Liver (tissue), 9 donors: Measurements from ENCODE around the gene ARFRP1. TPM values are rescaled to one million over a fixed set of nuclear protein-coding genes. Genes with fewer than 3 reads are reported as not detected.

Source experiments
- DNase-seq: peaks from one replicate; pipeline ENCODE4 v3.0.0-alpha.2; 2017; ENCODE audit warnings: low spot score
- H3K27ac ChIP-seq, 2 donors: one replicate each; pipeline ENCODE4 v1.7.0; 2013; ENCODE audit warnings: inconsistent platforms in 2 of 2, low read length in 2 of 2, control low read depth in 1 of 2, low read depth in 1 of 2, mild to moderate bottlenecking in 1 of 2
- H3K27me3 ChIP-seq, 4 donors: one replicate each; pipeline versions ENCODE4 v1.6.1 to v1.7.0; 2013; ENCODE audit warnings: low read length in 3 of 4, inconsistent platforms in 1 of 4, mild to moderate bottlenecking in 1 of 4, moderate library complexity in 1 of 4; ENCODE audit not compliant: control insufficient read depth in 4 of 4, insufficient read depth in 4 of 4
- H3K36me3 ChIP-seq, 4 donors: one replicate each; pipeline versions ENCODE4 v1.6.1 to v1.7.0; 2013; ENCODE audit warnings: low read length in 3 of 4, mild to moderate bottlenecking in 3 of 4, low read depth in 1 of 4, moderate library complexity in 1 of 4; ENCODE audit not compliant: control insufficient read depth in 4 of 4, insufficient read depth in 3 of 4
- H3K4me1 ChIP-seq, 4 donors: one replicate each; pipeline versions ENCODE4 v1.6.1 to v1.7.0; 2013; ENCODE audit warnings: low read length in 3 of 4, mild to moderate bottlenecking in 3 of 4, moderate library complexity in 1 of 4; ENCODE audit not compliant: control insufficient read depth in 4 of 4, insufficient read depth in 4 of 4
- H3K4me3 ChIP-seq, 3 donors: one replicate each; pipeline versions ENCODE4 v1.6.1 to v1.7.0; 2013; ENCODE audit warnings: low read length in 3 of 3, control low read depth in 1 of 3, low read depth in 1 of 3, mild to moderate bottlenecking in 1 of 3
- H3K9ac ChIP-seq, 2 donors: one replicate each; pipeline ENCODE4 v1.7.0; 2013; ENCODE audit warnings: low read length in 2 of 2, mild to moderate bottlenecking in 2 of 2, moderate library complexity in 2 of 2, control low read depth in 1 of 2, low read depth in 1 of 2
- H3K9me3 ChIP-seq, 4 donors: one replicate each; pipeline versions ENCODE4 v1.6.1 to v1.7.0; 2013; ENCODE audit warnings: low read length in 3 of 4; ENCODE audit not compliant: control insufficient read depth in 4 of 4
- EGR1 ChIP-seq, 2 donors: IDR thresholded peaks; 2 replicates each; pipeline ENCODE4 v1.6.1; 2016 to 2018; ENCODE audit warnings: antibody characterized with exemption in 2 of 2, low read depth in 2 of 2
- FOXA2 ChIP-seq: IDR thresholded peaks from 2 replicates; pipeline ENCODE4 v1.6.1; 2016; ENCODE audit warnings: antibody characterized with exemption
- GABPA ChIP-seq, 2 donors: IDR thresholded peaks in 1 of 2; conservative IDR thresholded peaks in 1 of 2; 2 replicates each; pipeline ENCODE4 v1.6.1; 2016; ENCODE audit warnings: antibody characterized with exemption in 2 of 2, mild to moderate bottlenecking in 1 of 2, moderate library complexity in 1 of 2
- HNF4A ChIP-seq, 2 donors: conservative IDR thresholded peaks; 2 replicates each; pipeline ENCODE4 v1.6.1; 2016; ENCODE audit warnings: antibody characterized with exemption in 2 of 2, mild to moderate bottlenecking in 2 of 2
- HNF4G ChIP-seq: IDR thresholded peaks from 2 replicates; pipeline ENCODE4 v1.6.1; 2016; ENCODE audit warnings: antibody characterized with exemption
- JUND ChIP-seq, 2 donors: IDR thresholded peaks; 2 replicates each; pipeline ENCODE4 v1.6.1; 2016; ENCODE audit warnings: antibody characterized with exemption in 2 of 2
- NR2F2 ChIP-seq: IDR thresholded peaks from 2 replicates; pipeline ENCODE4 v1.6.1; 2016; ENCODE audit warnings: antibody characterized with exemption
- RAD21 ChIP-seq, 2 donors: IDR thresholded peaks; 2 replicates each; pipeline ENCODE4 v1.6.1; 2016; ENCODE audit warnings: antibody characterized with exemption in 2 of 2, mild to moderate bottlenecking in 2 of 2
- RXRA ChIP-seq, 2 donors: IDR thresholded peaks; 2 replicates each; pipeline ENCODE4 v1.6.1; 2017 to 2018; ENCODE audit warnings: antibody characterized with exemption in 2 of 2, mild to moderate bottlenecking in 1 of 2
- SP1 ChIP-seq: IDR thresholded peaks from 2 replicates; pipeline ENCODE4 v1.6.1; 2018; ENCODE audit warnings: antibody characterized with exemption, mild to moderate bottlenecking
- TAF1 ChIP-seq: conservative IDR thresholded peaks from 2 replicates; pipeline ENCODE4 v1.6.1; 2016; ENCODE audit warnings: antibody characterized with exemption, mild to moderate bottlenecking
- YY1 ChIP-seq: IDR thresholded peaks from 2 replicates; pipeline ENCODE4 v1.6.1; 2016; ENCODE audit warnings: antibody characterized with exemption, mild to moderate bottlenecking
- WGBS: extraction: QIAGEN DNeasy Blood & Tissue Kit; methylation state at CpG from one replicate; pipeline ENCODE4 v1.1.7; 2013; 5-methylcytosine and 5-hydroxymethylcytosine counted together
- polyA plus RNA-seq, 2 donors: library from polyadenylated mRNA; stranded (reverse) in 1 of 2; unstranded in 1 of 2; fragments of 200-250 nt in 1 of 2; fragments of >200 nt in 1 of 2; fragmentation: Nextera tagmentation in 1 of 2; extraction: Ambion mirVana in 1 of 2; gene quantifications; one replicate each; pipeline versions ENCODE4 v1.2.1 to v1.2.3, GENCODE V29; 2013 to 2015
- total RNA-seq, 2 donors: library from RNA; depleted of rRNA; stranded (reverse); fragments of >200 nt; gene quantifications; one replicate each; pipeline ENCODE4 v1.2.3, GENCODE V29; 2014
- TF ChIP-seq, protein P1 (sequence below): IDR thresholded peaks from 2 replicates; pipeline ENCODE4 v1.6.1; 2016; ENCODE audit warnings: antibody characterized with exemption
- TF ChIP-seq, protein P2 (sequence below): IDR thresholded peaks from 2 replicates; pipeline ENCODE4 v1.6.1; 2016; ENCODE audit warnings: antibody characterized with exemption
- TF ChIP-seq, protein P3 (sequence below): IDR thresholded peaks from 2 replicates; pipeline ENCODE4 v1.6.1; 2016; ENCODE audit warnings: antibody characterized with exemption
- TF ChIP-seq, protein P4 (sequence below): IDR thresholded peaks from 2 replicates; pipeline ENCODE4 v1.6.1; 2016; ENCODE audit warnings: antibody characterized with exemption, mild to moderate bottlenecking
- donor health status: healthy.
- donor health status: healthy.
- donor health status: healthy.
- donor health status: healthy.
- donor health status: healthy.

The ARFRP1 gene
- total and polyA plus RNA-seq, 4 donors: 14.2 to 26.9 (median 20.5) TPM

DNA sequence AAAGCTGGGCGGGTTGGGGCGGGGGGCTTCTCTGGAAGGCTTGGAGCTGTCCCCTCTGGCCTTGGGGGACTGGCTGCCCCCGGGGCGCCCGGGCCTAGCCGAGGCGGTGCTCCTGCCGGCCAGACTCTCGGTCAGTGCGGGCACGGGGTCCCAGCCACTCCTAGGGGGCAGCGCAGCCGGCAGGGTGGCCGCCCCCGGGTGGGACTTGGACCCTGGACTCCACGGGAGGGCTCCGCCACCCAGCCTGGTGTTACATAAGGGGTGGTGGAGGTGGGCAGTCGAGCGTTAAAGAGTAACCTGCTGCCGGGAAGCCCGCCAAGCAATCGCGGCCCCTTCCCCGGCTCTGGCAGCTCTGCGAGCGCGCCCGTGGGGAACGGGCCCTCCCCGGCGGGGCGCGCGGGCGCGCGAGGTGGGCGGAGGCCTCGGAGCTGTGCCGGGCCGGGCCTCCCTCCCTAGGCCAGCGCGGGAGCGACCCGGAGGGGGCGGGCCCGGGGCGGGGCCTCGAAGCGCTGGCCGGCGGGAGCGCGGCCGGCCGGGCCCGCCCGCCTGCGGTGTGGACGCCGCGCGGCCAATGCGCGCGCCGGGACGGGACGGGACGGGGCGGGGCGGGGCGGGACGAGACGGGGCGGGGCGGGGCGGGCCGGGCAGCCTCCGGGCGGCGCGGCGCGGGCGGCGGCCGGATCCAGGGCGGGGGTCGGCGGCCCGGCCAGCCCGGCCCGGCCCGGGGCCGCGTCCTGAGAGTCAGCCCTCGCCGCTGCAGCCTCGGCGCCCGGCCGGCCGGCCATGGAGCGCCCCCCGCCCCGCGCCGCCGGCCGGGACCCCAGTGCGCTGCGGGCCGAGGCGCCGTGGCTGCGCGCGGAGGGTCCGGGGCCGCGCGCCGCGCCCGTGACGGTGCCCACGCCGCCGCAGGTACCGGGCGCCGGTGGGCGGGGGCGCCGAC, 31.6 kb upstream of the ARFRP1 start, which contains the start of gene SLC2A4RG (continued):
- TF ChIP-seq, protein P1, sequence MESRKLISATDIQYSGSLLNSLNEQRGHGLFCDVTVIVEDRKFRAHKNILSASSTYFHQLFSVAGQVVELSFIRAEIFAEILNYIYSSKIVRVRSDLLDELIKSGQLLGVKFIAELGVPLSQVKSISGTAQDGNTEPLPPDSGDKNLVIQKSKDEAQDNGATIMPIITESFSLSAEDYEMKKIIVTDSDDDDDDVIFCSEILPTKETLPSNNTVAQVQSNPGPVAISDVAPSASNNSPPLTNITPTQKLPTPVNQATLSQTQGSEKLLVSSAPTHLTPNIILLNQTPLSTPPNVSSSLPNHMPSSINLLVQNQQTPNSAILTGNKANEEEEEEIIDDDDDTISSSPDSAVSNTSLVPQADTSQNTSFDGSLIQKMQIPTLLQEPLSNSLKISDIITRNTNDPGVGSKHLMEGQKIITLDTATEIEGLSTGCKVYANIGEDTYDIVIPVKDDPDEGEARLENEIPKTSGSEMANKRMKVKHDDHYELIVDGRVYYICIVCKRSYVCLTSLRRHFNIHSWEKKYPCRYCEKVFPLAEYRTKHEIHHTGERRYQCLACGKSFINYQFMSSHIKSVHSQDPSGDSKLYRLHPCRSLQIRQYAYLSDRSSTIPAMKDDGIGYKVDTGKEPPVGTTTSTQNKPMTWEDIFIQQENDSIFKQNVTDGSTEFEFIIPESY: peak; percentile 15
- TF ChIP-seq RXRA (IDR thresholded peaks at IDR 0.05): peak in 1 of 2 donors; percentile 46
- peak; percentile 60 for TF ChIP-seq SP1
- peak in 1 of 2 donors; percentile 30 for TF ChIP-seq EGR1 (IDR thresholded peaks at IDR 0.05; ENCODE audit: low read depth in 2 of 2)
- TF ChIP-seq, protein P2, sequence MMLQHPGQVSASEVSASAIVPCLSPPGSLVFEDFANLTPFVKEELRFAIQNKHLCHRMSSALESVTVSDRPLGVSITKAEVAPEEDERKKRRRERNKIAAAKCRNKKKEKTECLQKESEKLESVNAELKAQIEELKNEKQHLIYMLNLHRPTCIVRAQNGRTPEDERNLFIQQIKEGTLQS: no peak
- no peak for TF ChIP-seq NR2F2
- TF ChIP-seq, protein P3, sequence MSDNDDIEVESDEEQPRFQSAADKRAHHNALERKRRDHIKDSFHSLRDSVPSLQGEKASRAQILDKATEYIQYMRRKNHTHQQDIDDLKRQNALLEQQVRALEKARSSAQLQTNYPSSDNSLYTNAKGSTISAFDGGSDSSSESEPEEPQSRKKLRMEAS: no peak
- no peak for TF ChIP-seq GABPA (IDR thresholded peaks at IDR 0.05 in 1 of 2, conservative IDR thresholded peaks at IDR 0.05 in 1 of 2)

DNA sequence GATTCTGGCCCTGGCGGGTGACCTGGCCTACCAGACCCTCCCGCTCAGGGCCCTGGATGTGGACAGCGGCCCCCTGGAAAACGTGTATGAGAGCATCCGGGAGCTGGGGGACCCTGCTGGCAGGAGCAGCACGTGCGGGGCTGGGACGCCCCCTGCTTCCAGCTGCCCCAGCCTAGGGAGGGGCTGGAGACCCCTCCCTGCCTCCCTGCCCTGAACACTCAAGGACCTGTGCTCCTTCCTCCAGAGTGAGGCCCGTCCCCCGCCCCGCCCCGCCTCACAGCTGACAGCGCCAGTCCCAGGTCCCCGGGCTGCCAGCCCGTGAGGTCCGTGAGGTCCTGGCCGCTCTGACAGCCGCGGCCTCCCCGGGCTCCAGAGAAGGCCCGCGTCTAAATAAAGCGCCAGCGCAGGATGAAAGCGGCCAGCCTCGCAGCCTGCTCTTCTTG, 30.9 kb upstream of the ARFRP1 start:
- H3K36me3 ChIP-seq: no peaks in the 10 kb centered on the region
- no peaks in the 10 kb centered on the region for H3K9me3 ChIP-seq
- DNase-seq: peak; percentile 53
- peak overlapping the region; percentile 38 to 55 for H3K9ac ChIP-seq
- peak overlapping the region; percentile 59 to 76 for H3K27ac ChIP-seq
- H3K27me3 ChIP-seq: no peaks in the 10 kb centered on the region
- peak overlapping the region; percentile 69 to 91 (median 86) for H3K4me3 ChIP-seq
- peaks cover 14 to 87% (median 55%) of the 10 kb centered on the region in 4 donors for H3K4me1 ChIP-seq
- TF ChIP-seq HNF4G (no peak), EGR1 (IDR thresholded peaks at IDR 0.05; ENCODE audit: low read depth in 2 of 2) (no peak), NR2F2 (no peak), HNF4A (conservative IDR thresholded peaks at IDR 0.05) (no peak), RAD21 (IDR thresholded peaks at IDR 0.05) (peak in 1 of 2 donors; percentile 4), SP1 (no peak)
- TF ChIP-seq, protein P3: no peak
- 8% methylated on average over 26 of the region's 26 CpGs for WGBS

DNA sequence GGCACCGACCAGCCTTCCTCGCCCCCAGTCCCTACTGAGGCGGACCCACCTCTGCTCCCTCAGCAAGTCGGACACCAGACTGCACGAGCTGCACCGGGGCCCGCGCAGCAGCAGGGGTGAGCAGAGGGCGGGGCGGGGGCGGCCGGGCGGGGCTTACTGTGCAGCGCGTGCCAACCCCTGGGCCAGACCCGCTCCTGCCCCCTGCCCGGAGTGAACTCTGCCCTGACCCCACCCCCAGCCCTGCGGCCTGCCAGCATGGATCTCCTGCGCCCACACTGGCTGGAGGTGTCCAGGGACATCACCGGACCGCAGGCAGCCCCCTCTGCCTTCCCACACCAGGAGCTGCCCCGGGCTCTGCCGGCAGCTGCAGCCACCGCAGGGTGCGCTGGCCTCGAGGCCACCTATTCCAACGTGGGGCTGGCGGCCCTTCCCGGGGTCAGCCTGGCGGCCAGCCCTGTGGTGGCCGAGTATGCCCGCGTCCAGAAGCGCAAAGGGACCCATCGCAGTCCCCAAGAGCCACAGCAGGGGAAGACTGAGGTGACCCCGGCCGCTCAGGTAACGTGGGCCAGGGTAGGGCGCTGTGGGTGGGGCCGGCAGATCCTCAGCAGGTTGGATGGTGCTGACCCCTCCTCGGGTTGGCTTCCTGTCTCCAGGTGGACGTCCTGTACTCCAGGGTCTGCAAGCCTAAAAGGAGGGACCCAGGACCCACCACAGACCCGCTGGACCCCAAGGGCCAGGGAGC, 30.3 kb upstream of the ARFRP1 start:
- Histone ChIP-seq H3K36me3 (no peaks in the 10 kb centered on the region), H3K27me3 (no peaks in the 10 kb centered on the region), H3K9ac (peak overlapping the region; percentile 38 to 55), H3K9me3 (no peaks in the 10 kb centered on the region), H3K4me1 (peaks cover 14 to 87% (median 54%) of the 10 kb centered on the region in 4 donors), H3K27ac (peak overlapping the region; percentile 59 to 76), H3K4me3 (peak overlapping the region; percentile 69 to 91 (median 86))
- peak; percentile 75 to 82 for TF ChIP-seq HNF4A (conservative IDR thresholded peaks at IDR 0.05)
- TF ChIP-seq TAF1: no peak
- TF ChIP-seq, protein P4, sequence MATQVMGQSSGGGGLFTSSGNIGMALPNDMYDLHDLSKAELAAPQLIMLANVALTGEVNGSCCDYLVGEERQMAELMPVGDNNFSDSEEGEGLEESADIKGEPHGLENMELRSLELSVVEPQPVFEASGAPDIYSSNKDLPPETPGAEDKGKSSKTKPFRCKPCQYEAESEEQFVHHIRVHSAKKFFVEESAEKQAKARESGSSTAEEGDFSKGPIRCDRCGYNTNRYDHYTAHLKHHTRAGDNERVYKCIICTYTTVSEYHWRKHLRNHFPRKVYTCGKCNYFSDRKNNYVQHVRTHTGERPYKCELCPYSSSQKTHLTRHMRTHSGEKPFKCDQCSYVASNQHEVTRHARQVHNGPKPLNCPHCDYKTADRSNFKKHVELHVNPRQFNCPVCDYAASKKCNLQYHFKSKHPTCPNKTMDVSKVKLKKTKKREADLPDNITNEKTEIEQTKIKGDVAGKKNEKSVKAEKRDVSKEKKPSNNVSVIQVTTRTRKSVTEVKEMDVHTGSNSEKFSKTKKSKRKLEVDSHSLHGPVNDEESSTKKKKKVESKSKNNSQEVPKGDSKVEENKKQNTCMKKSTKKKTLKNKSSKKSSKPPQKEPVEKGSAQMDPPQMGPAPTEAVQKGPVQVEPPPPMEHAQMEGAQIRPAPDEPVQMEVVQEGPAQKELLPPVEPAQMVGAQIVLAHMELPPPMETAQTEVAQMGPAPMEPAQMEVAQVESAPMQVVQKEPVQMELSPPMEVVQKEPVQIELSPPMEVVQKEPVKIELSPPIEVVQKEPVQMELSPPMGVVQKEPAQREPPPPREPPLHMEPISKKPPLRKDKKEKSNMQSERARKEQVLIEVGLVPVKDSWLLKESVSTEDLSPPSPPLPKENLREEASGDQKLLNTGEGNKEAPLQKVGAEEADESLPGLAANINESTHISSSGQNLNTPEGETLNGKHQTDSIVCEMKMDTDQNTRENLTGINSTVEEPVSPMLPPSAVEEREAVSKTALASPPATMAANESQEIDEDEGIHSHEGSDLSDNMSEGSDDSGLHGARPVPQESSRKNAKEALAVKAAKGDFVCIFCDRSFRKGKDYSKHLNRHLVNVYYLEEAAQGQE: no peak
- TF ChIP-seq RXRA (IDR thresholded peaks at IDR 0.05): peak; percentile 74 to 79
- TF ChIP-seq, protein P1: no peak
- peak; percentile 47 for TF ChIP-seq SP1
- TF ChIP-seq HNF4G: no peak
- TF ChIP-seq, protein P3: no peak
- TF ChIP-seq YY1: peak; percentile 40
- no peak for TF ChIP-seq JUND (IDR thresholded peaks at IDR 0.05)
- no peak for TF ChIP-seq RAD21 (IDR thresholded peaks at IDR 0.05)
- TF ChIP-seq FOXA2: no peak
- WGBS: 6% methylated on average over 43 of the region's 43 CpGs
- peak; percentile 77 for DNase-seq
